Osteocyte (in vitro differentiated cells): ENCODE data around the gene CADPS. TPM values are rescaled to one million over a fixed set of nuclear protein-coding genes. Genes with fewer than 3 reads are reported as not detected.

ENCODE experiments used
- DNase-seq: peaks from one replicate; pipeline ENCODE4 v3.0.0; 2021; ENCODE audit warnings: mixed read lengths; ENCODE audit not compliant: unreplicated experiment; ENCODE audit errors: extremely low spot score
- H3K27ac Mint-ChIP-seq: one replicate; pipeline ENCODE4 v1.8.0; 2021; ENCODE audit warnings: mild to moderate bottlenecking, mixed read lengths; ENCODE audit not compliant: unreplicated experiment
- H3K27me3 Mint-ChIP-seq: one replicate; pipeline ENCODE4 v1.8.0; 2021; ENCODE audit warnings: mixed read lengths; ENCODE audit not compliant: unreplicated experiment
- H3K36me3 Mint-ChIP-seq: one replicate; pipeline ENCODE4 v1.8.0; 2021; ENCODE audit warnings: mixed read lengths; ENCODE audit not compliant: unreplicated experiment
- H3K4me1 Mint-ChIP-seq: one replicate; pipeline ENCODE4 v1.8.0; 2021; ENCODE audit warnings: mixed read lengths; ENCODE audit not compliant: unreplicated experiment
- H3K4me3 Mint-ChIP-seq: one replicate; pipeline ENCODE4 v1.8.0; 2021; ENCODE audit warnings: mild to moderate bottlenecking, moderate library complexity, mixed read lengths; ENCODE audit not compliant: unreplicated experiment
- H3K9me3 Mint-ChIP-seq: one replicate; pipeline ENCODE4 v1.8.0; 2021; ENCODE audit warnings: mixed read lengths; ENCODE audit not compliant: unreplicated experiment
- CTCF ChIP-seq: fragments of 200-600 bp; sonication (generic); IDR thresholded peaks from 2 replicates; pipeline ENCODE4 v1.5.0; 2021; ENCODE audit warnings: antibody characterized with exemption, mild to moderate bottlenecking, moderate library complexity
- long read RNA-seq: library from polyadenylated mRNA; unstranded; transcript quantifications from one replicate; pipeline ENCODE4 v2.0.0, GENCODE V29; 2021
- total RNA-seq: library from RNA; stranded (reverse); gene quantifications from 2 replicates; pipeline ENCODE4 v1.2.1, GENCODE V29; 2021

The CADPS gene
- total RNA-seq, result not detected in 2 replicates
- long read RNA-seq, result 0 reads

- H3K27me3 Mint-ChIP-seq, result peaks cover 47% of the 10 kb centered on the region
- no peak within 1 kb of the TSS for H3K27ac Mint-ChIP-seq
- H3K36me3 Mint-ChIP-seq, result no peaks in the 10 kb centered on the region
- no peak for DNase-seq
- H3K9me3 Mint-ChIP-seq, result no peaks in the 10 kb centered on the region
- H3K4me3 Mint-ChIP-seq, result peak within 1 kb of the TSS; percentile 14
- H3K4me1 Mint-ChIP-seq, result peaks cover 8% of the 10 kb centered on the region
- TF ChIP-seq CTCF, result no peak
Measured at GRCh38 chr3:62874711-62875557, at the start of gene CADPS. Gene CADPS (minus strand): TSS chr3:62875416. CDS start chr3:62875029, 387 bp downstream.

- no peaks in the 10 kb centered on the region for H3K4me1 Mint-ChIP-seq
- H3K4me3 Mint-ChIP-seq, result no peak overlapping the region
- H3K27me3 Mint-ChIP-seq, result no peaks in the 10 kb centered on the region
- TF ChIP-seq CTCF, result no peak
- no peaks in the 10 kb centered on the region for H3K9me3 Mint-ChIP-seq
- DNase-seq, result no peak
- H3K36me3 Mint-ChIP-seq, result no peaks in the 10 kb centered on the region
- H3K27ac Mint-ChIP-seq, result no peak overlapping the region
Measured at GRCh38 chr3:62923066-62923465, 47.9 kb upstream of the CADPS start.

GRCh38 chr3:62922326-62922725 is 47.1 kb upstream of the CADPS start:
- H3K27me3 Mint-ChIP-seq, result no peaks in the 10 kb centered on the region
- no peak for TF ChIP-seq CTCF
- no peak for DNase-seq
- no peak overlapping the region for H3K4me3 Mint-ChIP-seq
- no peaks in the 10 kb centered on the region for H3K36me3 Mint-ChIP-seq
- H3K4me1 Mint-ChIP-seq, result no peaks in the 10 kb centered on the region
- H3K9me3 Mint-ChIP-seq, result no peaks in the 10 kb centered on the region
- H3K27ac Mint-ChIP-seq, result no peak overlapping the region

- no peak for DNase-seq
- H3K36me3 Mint-ChIP-seq, result no peaks in the 10 kb centered on the region
- H3K9me3 Mint-ChIP-seq, result no peaks in the 10 kb centered on the region
- H3K27ac Mint-ChIP-seq, result no peak overlapping the region
- TF ChIP-seq CTCF, result no peak
- no peaks in the 10 kb centered on the region for H3K4me1 Mint-ChIP-seq
- H3K27me3 Mint-ChIP-seq, result no peaks in the 10 kb centered on the region
- no peak overlapping the region for H3K4me3 Mint-ChIP-seq
Measured at GRCh38 chr3:62920466-62920784, 45.2 kb upstream of the CADPS start.

GRCh38 chr3:62919784-62920465 is 44.7 kb upstream of the CADPS start:
- Mint-ChIP-seq H3K4me1 (no peaks in the 10 kb centered on the region), H3K27me3 (no peaks in the 10 kb centered on the region), H3K4me3 (no peak overlapping the region), H3K27ac (no peak overlapping the region), H3K9me3 (no peaks in the 10 kb centered on the region), H3K36me3 (no peaks in the 10 kb centered on the region)
- no peak for TF ChIP-seq CTCF
- DNase-seq, result no peak
